Astrocyte of the cerebellum (primary cell): ENCODE data around the gene DHPS.

Experiments
- DNase-seq: peaks from one replicate; pipeline ENCODE4 v3.0.0-alpha.2; 2011; ENCODE audit warnings: low read depth
- H3K4me3 ChIP-seq: 2 replicates; pipeline ENCODE4 v1.5.1; 2011; ENCODE audit warnings: mild to moderate bottlenecking, low read depth, low read length, moderate library complexity
- CTCF ChIP-seq: IDR thresholded peaks from 2 replicates; pipeline ENCODE4 v1.5.1; 2012; ENCODE audit warnings: low read length, low read depth, moderate library complexity, mild to moderate bottlenecking; ENCODE audit errors: missing control alignments
- in situ Hi-C: cut with HindIII; loops from 2 replicates; pipeline ENCODE4 v1.10.0; 2017; ENCODE audit warnings: low sequenced_read_pairs

The DHPS gene

GRCh38 chr19:12696366-12697335 is 15.0 kb upstream of the DHPS start, which contains the start of gene FBXW9:
FBXW9 (minus strand) TSS chr19:12696631; CDS start chr19:12696581, 50 bp downstream.
- peak; percentile 92 for DNase-seq
- in situ Hi-C loops, result no loop called here

GRCh38 chr19:12695997-12696365 is 14.3 kb upstream of the DHPS start:
- no peak for DNase-seq
- no peak for TF ChIP-seq CTCF
- in situ Hi-C loops, result no loop called here
- H3K4me3 ChIP-seq, result peak overlapping the region; percentile 90

More at GRCh38 chr19:12696366-12697335, 15.0 kb upstream of the DHPS start, which contains the start of gene FBXW9:
- peak within 1 kb of the TSS; percentile 90 for H3K4me3 ChIP-seq
- no peak for TF ChIP-seq CTCF

GRCh38 chr19:12695514-12695913 is 13.8 kb upstream of the DHPS start:
- in situ Hi-C loops, result no loop called here
- H3K4me3 ChIP-seq, result peak overlapping the region; percentile 90
- TF ChIP-seq CTCF, result no peak
- no peak for DNase-seq

- DNase-seq, result no peak
- no peak for TF ChIP-seq CTCF
- H3K4me3 ChIP-seq, result no peak overlapping the region
- in situ Hi-C loops, result no loop called here
Measured at GRCh38 chr19:12695096-12695495, 13.4 kb upstream of the DHPS start.

GRCh38 chr19:12694641-12695040 is 13.0 kb upstream of the DHPS start:
- no peak for DNase-seq
- in situ Hi-C loops, result no loop called here
- no peak overlapping the region for H3K4me3 ChIP-seq
- TF ChIP-seq CTCF, result no peak

GRCh38 chr19:12692960-12693359 is 11.3 kb upstream of the DHPS start:
- H3K4me3 ChIP-seq, result no peak overlapping the region
- in situ Hi-C loops, result no loop called here
- TF ChIP-seq CTCF, result no peak
- no peak for DNase-seq
